ENCODE results near the gene NCSTN. TPM values are rescaled to one million over a fixed set of nuclear protein-coding genes. Genes with fewer than 3 reads are reported as not detected.

The NCSTN gene
- total RNA-seq, 1 donor from 2014 or later = 142 TPM

DNA sequence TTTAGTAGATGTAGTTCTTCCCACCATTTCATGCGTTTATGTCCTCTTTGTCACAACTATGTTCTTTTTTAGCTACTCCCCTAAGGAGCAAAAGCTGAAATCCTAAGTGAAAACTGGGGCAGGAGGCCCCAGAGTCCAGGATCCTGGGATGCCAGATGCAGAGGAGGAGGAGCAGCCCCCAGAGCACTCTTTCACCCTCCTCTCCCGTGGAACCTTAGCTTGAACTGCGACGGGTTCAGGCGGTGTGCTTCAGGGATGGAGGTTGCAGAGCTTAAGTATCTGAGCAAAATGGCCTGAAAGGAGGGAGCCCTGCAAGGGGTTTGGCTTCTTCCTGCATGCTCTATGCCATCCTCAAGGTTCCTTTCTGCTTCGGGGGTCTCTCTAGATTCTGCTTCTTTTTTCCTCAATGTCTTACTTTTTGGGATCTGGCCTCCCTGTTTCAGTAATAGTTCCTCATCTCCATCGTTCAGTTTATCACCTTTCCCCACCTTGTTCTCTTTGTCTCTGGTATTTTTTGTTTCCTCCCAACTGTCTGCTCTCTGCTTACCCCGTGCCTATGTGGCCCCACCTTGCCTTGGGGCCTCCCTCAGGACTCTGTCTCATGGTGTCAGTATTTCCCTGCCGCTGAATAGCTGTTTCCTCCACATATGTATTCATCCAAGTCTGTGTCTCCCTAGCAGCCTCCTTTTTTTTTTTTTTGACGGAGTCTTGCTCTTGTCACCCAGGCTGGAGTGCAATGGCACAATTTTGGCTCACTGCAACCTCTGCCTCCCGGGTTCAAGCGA lies 21.0 kb downstream of the NCSTN start:
- no peaks in the 10 kb centered on the region for H3K27me3 Mint-ChIP-seq
- peaks cover 2% of the 10 kb centered on the region for H3K36me3 Mint-ChIP-seq (ENCODE audit: insufficient read depth)
- no peaks in the 10 kb centered on the region for H3K9me3 Mint-ChIP-seq (ENCODE audit: low read depth)
- no peak overlapping the region for H3K4me3 Mint-ChIP-seq (ENCODE audit: low read depth)
- TF ChIP-seq, protein P1, sequence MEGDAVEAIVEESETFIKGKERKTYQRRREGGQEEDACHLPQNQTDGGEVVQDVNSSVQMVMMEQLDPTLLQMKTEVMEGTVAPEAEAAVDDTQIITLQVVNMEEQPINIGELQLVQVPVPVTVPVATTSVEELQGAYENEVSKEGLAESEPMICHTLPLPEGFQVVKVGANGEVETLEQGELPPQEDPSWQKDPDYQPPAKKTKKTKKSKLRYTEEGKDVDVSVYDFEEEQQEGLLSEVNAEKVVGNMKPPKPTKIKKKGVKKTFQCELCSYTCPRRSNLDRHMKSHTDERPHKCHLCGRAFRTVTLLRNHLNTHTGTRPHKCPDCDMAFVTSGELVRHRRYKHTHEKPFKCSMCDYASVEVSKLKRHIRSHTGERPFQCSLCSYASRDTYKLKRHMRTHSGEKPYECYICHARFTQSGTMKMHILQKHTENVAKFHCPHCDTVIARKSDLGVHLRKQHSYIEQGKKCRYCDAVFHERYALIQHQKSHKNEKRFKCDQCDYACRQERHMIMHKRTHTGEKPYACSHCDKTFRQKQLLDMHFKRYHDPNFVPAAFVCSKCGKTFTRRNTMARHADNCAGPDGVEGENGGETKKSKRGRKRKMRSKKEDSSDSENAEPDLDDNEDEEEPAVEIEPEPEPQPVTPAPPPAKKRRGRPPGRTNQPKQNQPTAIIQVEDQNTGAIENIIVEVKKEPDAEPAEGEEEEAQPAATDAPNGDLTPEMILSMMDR (IDR thresholded peaks at IDR 0.05; ENCODE audit: unreplicated experiment) = no peak
- H3K27ac Mint-ChIP-seq = no peak overlapping the region
- no peak for DNase-seq (ENCODE audit: low spot score, unreplicated experiment)
- peaks cover 8% of the 10 kb centered on the region for H3K4me1 Mint-ChIP-seq (ENCODE audit: low read depth)

DNA sequence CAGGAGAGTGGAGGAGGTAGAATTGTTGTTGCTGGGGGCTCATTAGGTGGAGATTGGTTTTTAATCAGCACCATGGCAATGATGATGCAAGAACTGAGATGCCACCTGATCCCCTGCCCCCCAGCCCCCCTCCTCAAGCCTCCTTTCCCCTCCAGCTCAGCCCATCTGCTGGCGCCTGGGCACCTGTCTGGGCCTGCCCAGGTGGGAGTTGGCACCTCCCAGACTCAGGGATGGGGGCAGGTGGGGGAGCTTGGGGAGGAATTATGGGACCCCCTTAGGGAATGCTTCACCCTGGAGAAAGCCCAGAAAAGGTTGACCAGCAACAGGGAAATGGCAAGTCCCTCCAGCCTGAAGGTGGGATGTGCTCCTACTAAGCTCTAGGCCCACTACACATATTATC lies 22.1 kb downstream of the NCSTN start:
- no peaks in the 10 kb centered on the region for H3K27me3 Mint-ChIP-seq
- H3K4me1 Mint-ChIP-seq (ENCODE audit: low read depth) = peaks cover 8% of the 10 kb centered on the region
- DNase-seq (ENCODE audit: low spot score, unreplicated experiment) = no peak
- no peak overlapping the region for H3K27ac Mint-ChIP-seq
- TF ChIP-seq, protein P1 (IDR thresholded peaks at IDR 0.05; ENCODE audit: unreplicated experiment) = no peak
- no peak overlapping the region for H3K4me3 Mint-ChIP-seq (ENCODE audit: low read depth)
- H3K9me3 Mint-ChIP-seq (ENCODE audit: low read depth) = no peaks in the 10 kb centered on the region
- no peaks in the 10 kb centered on the region for H3K36me3 Mint-ChIP-seq (ENCODE audit: insufficient read depth)

DNA sequence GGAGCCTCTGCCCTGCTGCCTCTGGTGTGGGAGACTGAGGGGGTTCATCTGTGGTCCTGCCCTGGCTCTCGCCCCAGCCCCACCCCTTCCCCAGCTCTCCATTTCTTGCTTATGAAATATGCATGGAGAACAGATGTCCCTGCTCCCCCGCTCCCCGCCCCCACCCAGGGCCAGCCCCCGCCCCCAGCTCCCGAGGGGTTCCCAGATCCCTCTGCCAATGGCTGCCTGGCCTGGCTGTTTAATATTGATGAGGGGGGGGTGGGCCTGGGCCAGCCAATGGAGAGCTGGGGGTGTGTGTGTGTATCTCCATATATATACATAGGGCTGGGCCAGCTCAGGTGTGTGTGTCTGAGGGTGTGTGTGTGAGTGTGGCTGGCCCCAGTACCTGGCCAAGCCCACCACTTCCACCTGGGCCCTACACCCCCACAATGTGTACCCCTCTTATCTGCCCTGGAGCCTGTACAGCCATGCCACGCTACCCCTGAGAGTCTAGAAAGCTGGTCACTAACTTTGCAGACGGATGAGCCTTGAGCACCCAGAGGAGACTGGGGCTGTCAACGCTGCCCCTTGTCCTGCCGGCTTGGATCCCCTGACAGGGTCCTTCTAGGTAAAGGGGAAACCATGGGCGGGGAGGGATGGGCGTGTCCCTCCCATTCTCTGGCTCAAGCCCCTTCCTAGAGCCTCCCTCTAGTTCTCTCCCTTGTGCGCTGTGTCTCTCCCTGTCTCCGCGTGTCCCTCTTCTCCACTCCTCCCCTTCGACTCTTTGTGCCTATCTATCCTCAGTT lies 23.7 kb downstream of the NCSTN start, which contains the start of gene NHLH1:
TSS of gene NHLH1 (plus strand) at position 341 of the 785 bp plus-strand sequence. CDS start 3,661 bp downstream, outside the sequence.
- Mint-ChIP-seq H3K4me1 (ENCODE audit: low read depth) (peaks cover 8% of the 10 kb centered on the region), H3K4me3 (ENCODE audit: low read depth) (no peak within 1 kb of the TSS), H3K27ac (no peak within 1 kb of the TSS), H3K9me3 (ENCODE audit: low read depth) (no peaks in the 10 kb centered on the region), H3K27me3 (no peaks in the 10 kb centered on the region), H3K36me3 (ENCODE audit: insufficient read depth) (no peaks in the 10 kb centered on the region)
- no peak for DNase-seq (ENCODE audit: low spot score, unreplicated experiment)
- TF ChIP-seq, protein P1 (IDR thresholded peaks at IDR 0.05; ENCODE audit: unreplicated experiment) = no peak

DNA sequence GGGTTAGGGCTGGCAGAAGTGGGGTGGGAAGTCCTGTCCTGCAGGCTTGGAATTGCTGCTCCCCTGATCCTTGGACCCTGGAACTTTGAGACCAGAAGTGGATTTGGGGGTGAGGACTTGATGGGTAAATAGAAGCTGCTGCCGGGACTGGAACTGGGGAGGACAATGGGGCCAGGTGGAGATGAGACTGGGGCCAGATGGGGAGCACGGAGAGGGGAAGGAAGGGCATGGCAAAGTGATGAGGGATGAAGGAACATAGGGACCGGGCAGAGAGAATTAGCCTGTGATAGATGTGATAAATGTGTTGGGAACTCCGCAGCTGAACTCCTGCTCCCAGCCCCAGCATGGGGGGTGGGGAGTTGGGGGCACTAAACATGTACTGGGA lies 24.3 kb downstream of the NCSTN start:
- Mint-ChIP-seq H3K36me3 (ENCODE audit: insufficient read depth) (no peaks in the 10 kb centered on the region), H3K4me3 (ENCODE audit: low read depth) (no peak overlapping the region), H3K27me3 (no peaks in the 10 kb centered on the region), H3K27ac (no peak overlapping the region), H3K9me3 (ENCODE audit: low read depth) (no peaks in the 10 kb centered on the region), H3K4me1 (ENCODE audit: low read depth) (peaks cover 3% of the 10 kb centered on the region)
- DNase-seq (ENCODE audit: low spot score, unreplicated experiment) = no peak
- TF ChIP-seq, protein P1 (IDR thresholded peaks at IDR 0.05; ENCODE audit: unreplicated experiment) = no peak

All from progenitor cell of endocrine pancreas (in vitro differentiated cells).